ENCODE results near the gene PIK3CB. TPM values are rescaled to one million over a fixed set of nuclear protein-coding genes. Genes with fewer than 3 reads are reported as not detected.

The PIK3CB gene
- total RNA-seq, 1 experiment from 2014 or later = 29.7 TPM

DNA sequence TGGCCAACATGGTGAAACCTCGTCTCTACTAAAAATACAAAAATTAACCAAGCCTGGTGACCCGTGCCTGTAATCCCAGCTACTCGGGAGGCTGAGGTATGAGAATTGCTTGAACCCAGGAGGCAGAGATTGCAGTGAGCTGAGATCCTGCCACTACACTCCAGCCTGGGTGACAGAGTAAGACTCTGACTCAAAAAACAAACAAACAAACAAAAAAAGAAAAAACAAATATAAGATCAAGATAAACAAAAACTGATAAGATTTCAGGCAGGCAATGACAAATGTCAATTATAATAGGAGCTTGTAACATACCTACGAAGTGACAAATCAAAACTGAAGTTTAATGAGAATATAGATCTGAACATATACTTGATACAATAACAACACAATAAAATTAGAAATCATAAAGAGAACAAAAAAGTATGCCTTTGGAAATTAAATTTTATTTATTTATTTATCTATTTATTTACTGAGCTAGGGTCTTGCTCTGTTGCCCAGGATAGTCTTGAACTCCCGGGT is 155.8 kb downstream of the PIK3CB start:
- no TSS peak for BruUV-seq (replicated peaks)
- no peaks in the 10 kb centered on the region for H3K27me3 Mint-ChIP-seq (ENCODE audit: insufficient read depth, unreplicated experiment)
- POLR2A ChIA-PET = no interaction called here
- intact Hi-C loops (cut with micrococcal nuclease; ENCODE audit: unreplicated experiment) = no loop called here
- peaks cover 7% of the 10 kb centered on the region for H3K4me1 Mint-ChIP-seq (ENCODE audit: low read depth, unreplicated experiment)
- TF ChIP-seq, protein P1, sequence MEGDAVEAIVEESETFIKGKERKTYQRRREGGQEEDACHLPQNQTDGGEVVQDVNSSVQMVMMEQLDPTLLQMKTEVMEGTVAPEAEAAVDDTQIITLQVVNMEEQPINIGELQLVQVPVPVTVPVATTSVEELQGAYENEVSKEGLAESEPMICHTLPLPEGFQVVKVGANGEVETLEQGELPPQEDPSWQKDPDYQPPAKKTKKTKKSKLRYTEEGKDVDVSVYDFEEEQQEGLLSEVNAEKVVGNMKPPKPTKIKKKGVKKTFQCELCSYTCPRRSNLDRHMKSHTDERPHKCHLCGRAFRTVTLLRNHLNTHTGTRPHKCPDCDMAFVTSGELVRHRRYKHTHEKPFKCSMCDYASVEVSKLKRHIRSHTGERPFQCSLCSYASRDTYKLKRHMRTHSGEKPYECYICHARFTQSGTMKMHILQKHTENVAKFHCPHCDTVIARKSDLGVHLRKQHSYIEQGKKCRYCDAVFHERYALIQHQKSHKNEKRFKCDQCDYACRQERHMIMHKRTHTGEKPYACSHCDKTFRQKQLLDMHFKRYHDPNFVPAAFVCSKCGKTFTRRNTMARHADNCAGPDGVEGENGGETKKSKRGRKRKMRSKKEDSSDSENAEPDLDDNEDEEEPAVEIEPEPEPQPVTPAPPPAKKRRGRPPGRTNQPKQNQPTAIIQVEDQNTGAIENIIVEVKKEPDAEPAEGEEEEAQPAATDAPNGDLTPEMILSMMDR (IDR thresholded peaks at IDR 0.05; ENCODE audit: insufficient read depth in 1 of 2, low read depth in 1 of 2, low read length in 1 of 2, severe bottlenecking in 1 of 2, unreplicated experiment in 1 of 2) = no peak
- H3K36me3 Mint-ChIP-seq (ENCODE audit: insufficient read depth, unreplicated experiment) = peaks cover 58% of the 10 kb centered on the region
- Histone ChIP-seq H3K27me3 (replicated peaks; ENCODE audit: control insufficient read depth, insufficient read depth, low read length) (no peaks in the 10 kb centered on the region), H3K4me3 (ENCODE audit: low read depth, low read length) (no peak overlapping the region), H3K4me1 (no peaks in the 10 kb centered on the region), H3K36me3 (ENCODE audit: control insufficient read depth, insufficient read depth, low read length) (peaks cover 1% of the 10 kb centered on the region; the same call in 1 of the 2 replicates), H3K9me3 (peaks cover 14% of the 10 kb centered on the region)
- CTCF ChIA-PET = interaction anchor here (1.4 kb wide), 1 partner anchor 257 kb away, joined by 3 read pairs; no protein-coding TSS in a partner anchor
- H3K9me3 Mint-ChIP-seq (ENCODE audit: unreplicated experiment) = peaks cover 16% of the 10 kb centered on the region
- no peak overlapping the region for H3K27ac Mint-ChIP-seq (ENCODE audit: unreplicated experiment)
- no peak for DNase-seq
- no peak overlapping the region for H3K4me3 Mint-ChIP-seq (ENCODE audit: unreplicated experiment)

DNA sequence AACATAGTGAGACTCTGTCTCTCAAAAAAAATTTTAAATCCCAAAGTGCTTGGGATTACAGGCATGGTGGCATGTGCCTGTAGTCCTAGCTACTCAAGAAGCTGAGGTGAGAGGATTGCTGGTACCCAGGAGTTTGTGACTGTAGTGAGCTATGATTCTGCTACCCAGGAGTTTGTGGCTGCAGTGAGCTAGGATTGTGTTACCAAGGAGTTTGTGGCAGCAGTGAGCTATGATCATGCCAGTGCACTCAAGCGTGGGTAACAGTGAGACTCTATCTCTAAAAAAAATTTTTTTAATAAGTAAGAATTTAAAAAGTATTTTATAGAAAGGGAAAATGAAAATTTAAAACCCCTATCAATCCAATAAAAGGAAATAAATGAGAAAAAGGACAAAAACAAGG is 156.6 kb downstream of the PIK3CB start:
- no peak overlapping the region for H3K4me3 Mint-ChIP-seq (ENCODE audit: unreplicated experiment)
- ChIA-PET POLR2A (no interaction called here), CTCF (no interaction called here)
- H3K27me3 Mint-ChIP-seq (ENCODE audit: insufficient read depth, unreplicated experiment) = no peaks in the 10 kb centered on the region
- no peak for DNase-seq
- no peak overlapping the region for H3K4me3 ChIP-seq (ENCODE audit: low read depth, low read length)
- intact Hi-C loops (cut with micrococcal nuclease; ENCODE audit: unreplicated experiment) = no loop called here
- H3K4me1 ChIP-seq = no peaks in the 10 kb centered on the region; the same call in 1 of the 2 replicates
- H3K27ac Mint-ChIP-seq (ENCODE audit: unreplicated experiment) = no peak overlapping the region
- BruUV-seq (replicated peaks) = no TSS peak
- TF ChIP-seq, protein P1 (IDR thresholded peaks at IDR 0.05; ENCODE audit: insufficient read depth in 1 of 2, low read depth in 1 of 2, low read length in 1 of 2, severe bottlenecking in 1 of 2, unreplicated experiment in 1 of 2) = no peak
- peaks cover 66% of the 10 kb centered on the region for H3K36me3 Mint-ChIP-seq (ENCODE audit: insufficient read depth, unreplicated experiment)
- no peaks in the 10 kb centered on the region for H3K27me3 ChIP-seq (replicated peaks; ENCODE audit: control insufficient read depth, insufficient read depth, low read length)
- peaks cover 9% of the 10 kb centered on the region for H3K4me1 Mint-ChIP-seq (ENCODE audit: low read depth, unreplicated experiment)
- H3K9me3 Mint-ChIP-seq (ENCODE audit: unreplicated experiment) = peaks cover 16% of the 10 kb centered on the region
- peaks cover 14% of the 10 kb centered on the region for H3K9me3 ChIP-seq
- H3K36me3 ChIP-seq (ENCODE audit: control insufficient read depth, insufficient read depth, low read length) = peaks cover 1% of the 10 kb centered on the region; the same call in 1 of the 2 replicates

DNA sequence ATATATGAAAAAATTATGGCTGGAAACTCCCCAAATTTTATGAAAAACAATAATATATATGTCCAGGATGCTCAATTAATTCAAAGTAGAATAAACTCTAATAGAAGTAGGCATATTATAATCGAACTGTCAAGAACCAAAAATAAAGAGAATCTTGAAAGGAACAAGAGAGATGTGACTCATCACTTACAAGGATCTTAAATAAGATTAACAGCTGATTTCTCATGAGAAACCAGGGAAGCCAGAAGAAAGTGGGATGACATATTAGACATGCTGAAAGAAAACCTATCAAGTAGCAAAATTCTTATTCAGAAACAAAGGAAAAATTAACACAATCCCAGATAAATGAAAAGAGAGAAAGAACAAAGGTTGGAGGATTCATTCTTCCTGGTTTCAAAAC is 159.3 kb downstream of the PIK3CB start:
- intact Hi-C loops (cut with micrococcal nuclease; ENCODE audit: unreplicated experiment) = no loop called here
- Mint-ChIP-seq H3K27ac (ENCODE audit: unreplicated experiment) (no peak overlapping the region), H3K9me3 (ENCODE audit: unreplicated experiment) (peaks cover 16% of the 10 kb centered on the region), H3K4me1 (ENCODE audit: low read depth, unreplicated experiment) (peaks cover 17% of the 10 kb centered on the region), H3K4me3 (ENCODE audit: unreplicated experiment) (no peak overlapping the region), H3K27me3 (ENCODE audit: insufficient read depth, unreplicated experiment) (no peaks in the 10 kb centered on the region), H3K36me3 (ENCODE audit: insufficient read depth, unreplicated experiment) (peaks cover 62% of the 10 kb centered on the region)
- CTCF ChIA-PET = no interaction called here
- POLR2A ChIA-PET = no interaction called here
- peaks cover 14% of the 10 kb centered on the region for H3K9me3 ChIP-seq
- H3K4me1 ChIP-seq = peaks cover 18% of the 10 kb centered on the region
- BruUV-seq (replicated peaks) = no TSS peak
- H3K36me3 ChIP-seq (ENCODE audit: control insufficient read depth, insufficient read depth, low read length) = peaks cover 1% of the 10 kb centered on the region; the same call in 1 of the 2 replicates
- no peak overlapping the region for H3K4me3 ChIP-seq (ENCODE audit: low read depth, low read length)
- no peak for DNase-seq
- no peaks in the 10 kb centered on the region for H3K27me3 ChIP-seq (replicated peaks; ENCODE audit: control insufficient read depth, insufficient read depth, low read length)
- TF ChIP-seq, protein P1 (IDR thresholded peaks at IDR 0.05; ENCODE audit: insufficient read depth in 1 of 2, low read depth in 1 of 2, low read length in 1 of 2, severe bottlenecking in 1 of 2, unreplicated experiment in 1 of 2) = no peak
